Measurements from ENCODE around the gene TECTA. TPM values are rescaled to one million over a fixed set of nuclear protein-coding genes. Genes with fewer than 3 reads are reported as not detected.
"Not testable (repeated sequence)": the region's sequence is repeated elsewhere in the genome, so short reads cannot be mapped to it uniquely, and the experiment has no call there.

Gene TECTA
- polyA plus RNA-seq, 1 donor = 3.2 TPM

DNA sequence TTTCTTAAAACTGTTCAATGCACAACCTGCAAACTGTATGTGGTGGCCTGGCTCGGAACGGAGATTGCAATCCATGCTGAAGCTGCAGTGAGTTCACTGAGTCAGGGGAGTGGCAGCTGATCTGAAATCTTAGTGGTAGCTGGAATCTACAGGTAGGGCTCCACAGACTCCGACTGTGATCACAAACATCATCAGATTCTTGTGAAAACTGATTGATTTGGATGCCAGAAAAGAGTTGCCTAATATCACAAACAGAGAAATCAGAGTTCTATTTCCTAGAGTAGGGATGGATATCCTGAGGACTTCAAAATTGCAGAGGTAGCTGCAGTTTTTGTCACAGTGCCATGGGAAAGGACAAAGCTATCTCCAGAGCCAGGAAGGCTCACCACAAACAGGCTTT, 134.0 kb downstream of the TECTA start:
- no peak for DNase-seq

DNA sequence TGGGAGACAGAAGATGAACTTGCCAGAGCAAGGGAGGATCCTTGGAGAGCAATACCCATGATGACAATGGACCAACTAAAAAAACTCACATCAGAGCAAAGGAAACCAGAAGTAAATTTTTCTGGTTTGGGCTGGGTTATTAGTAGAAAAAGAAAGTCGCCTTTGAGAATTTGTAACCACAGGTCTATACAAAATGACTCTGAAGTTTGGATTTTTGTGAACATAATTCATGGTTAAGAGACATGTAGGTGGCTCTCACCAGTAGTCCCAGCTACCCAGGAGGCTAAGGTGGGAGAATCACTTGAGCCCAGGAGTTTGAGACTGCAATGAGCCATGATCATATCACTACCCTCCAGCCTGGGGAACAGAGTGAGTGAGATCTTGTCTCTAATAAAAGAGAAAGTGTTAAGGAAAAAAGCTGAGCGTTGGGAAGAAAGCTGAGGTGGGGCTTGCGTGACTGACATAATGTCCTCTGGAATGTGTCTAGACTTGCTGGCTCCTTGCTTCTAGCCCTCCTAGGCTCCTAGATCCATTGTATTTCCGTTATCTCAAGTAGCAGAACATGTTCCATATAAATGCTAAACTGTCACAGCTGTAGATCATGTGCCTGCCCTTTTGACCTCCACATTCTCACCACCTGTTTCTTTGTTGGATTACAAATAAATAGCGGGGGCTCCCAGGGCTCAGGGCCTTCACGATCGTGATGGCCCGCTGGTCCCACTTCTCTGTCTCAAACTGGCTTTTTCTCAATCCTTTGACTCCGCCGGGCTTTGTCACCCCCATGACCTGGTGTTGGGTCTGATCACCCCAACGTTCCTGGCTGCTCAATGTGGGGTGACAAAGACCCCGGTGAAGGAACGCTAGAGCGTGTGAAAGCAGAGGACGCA, 135.3 kb downstream of the TECTA start:
- DNase-seq = no peak

DNA sequence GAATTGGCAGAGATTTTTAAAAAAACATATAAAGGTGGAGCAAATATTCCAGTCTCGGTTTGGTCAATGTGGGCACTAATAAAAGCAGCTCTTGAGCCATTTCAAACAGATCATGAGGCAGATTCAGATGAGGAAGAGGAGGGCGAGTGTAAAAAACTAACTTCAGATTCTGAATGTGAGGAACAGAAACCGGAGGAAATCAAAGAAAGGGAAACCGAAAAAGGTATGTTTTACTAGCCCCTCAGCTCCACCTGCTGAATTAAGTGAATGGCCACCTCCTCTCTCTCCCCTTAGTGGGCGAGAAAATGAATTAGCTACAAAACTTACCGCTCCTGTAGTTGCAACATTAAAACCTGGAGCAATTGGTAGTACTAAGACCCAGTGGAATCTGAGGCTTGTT, 136.2 kb downstream of the TECTA start:
- not testable (repeated sequence) for DNase-seq

DNA sequence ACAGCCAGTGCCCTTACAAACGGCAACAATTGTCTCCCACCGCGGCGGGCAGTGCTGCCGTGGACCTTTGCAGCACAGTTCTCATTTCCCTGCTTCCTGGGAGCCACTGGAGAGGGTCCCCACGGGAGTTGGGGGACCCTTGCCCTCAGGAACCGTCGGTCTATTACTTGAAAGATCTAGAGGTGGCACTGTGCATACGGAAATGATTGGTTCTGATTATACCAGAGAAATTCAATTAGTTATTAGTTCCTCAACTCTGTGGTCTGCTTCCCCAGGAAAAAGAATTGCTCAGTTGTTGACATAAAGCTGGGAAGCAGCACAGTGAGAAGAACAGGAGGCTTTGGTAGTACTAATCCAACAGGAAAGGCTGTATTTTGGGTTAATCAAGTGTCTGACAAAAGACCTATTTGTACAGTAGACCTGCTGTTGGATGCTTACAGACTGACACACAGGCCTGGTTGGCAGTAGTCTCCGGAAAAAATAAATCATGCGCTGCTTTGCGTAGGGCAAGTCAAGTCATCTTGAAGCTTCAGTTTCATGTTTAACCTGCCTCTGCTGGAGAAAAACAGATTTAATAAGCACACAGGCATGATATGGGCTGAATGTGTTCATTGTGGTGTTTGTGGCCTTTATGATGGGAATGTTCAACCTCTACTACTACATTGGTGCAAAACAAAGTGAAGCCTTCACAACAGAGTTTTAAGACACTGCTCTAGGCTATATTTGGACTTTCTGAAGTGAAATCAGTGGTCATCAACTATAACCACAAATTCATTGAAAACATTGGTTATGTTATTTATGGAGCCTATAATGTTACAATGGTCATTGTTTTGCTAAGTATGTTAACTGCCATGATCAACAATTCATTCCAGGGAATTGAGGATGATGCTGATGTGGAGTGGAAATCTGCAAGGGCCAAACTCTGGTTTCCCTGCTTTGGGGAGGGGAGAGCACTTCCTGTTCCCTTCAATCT, 136.9 kb downstream of the TECTA start:
- DNase-seq = no peak

DNA sequence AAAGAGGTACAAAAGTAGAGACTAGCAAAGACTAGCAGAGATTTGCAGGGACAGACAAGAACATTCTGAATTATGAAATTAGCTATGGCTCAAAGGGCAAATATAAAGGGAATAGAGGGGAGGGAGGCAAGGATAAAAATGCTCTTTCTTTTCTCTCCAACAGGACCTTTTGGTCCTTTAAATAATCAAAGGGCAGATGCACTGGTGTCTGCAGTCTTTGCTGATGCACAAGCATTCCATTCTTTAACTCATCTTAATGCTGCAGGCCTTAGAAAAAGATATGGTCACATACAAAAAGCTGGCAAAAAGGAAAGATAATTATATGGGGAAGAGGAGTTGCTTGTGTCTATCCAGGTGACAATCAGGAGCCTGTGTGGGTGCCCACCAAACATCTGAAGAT, 137.9 kb downstream of the TECTA start:
- DNase-seq = no peak

DNA sequence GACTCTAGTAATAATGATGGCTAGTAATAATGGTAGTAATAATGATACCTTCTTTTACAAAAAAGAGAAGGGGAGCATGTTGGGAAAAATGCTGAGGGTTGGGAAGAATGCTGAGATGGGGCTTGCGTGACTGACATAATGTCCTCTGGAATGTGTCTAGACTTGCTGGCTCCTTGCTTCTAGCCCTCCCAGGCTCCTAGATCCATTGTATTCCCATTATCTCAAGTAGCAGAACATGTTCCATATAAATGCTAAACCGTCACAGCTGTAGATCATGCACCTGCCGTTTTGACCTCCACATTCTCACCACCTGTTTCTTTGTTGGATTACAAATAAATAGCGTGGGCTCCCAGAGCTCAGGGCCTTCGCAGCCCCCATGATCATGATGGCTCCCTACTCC, 139.0 kb downstream of the TECTA start:
- DNase-seq = not testable (repeated sequence)

DNA sequence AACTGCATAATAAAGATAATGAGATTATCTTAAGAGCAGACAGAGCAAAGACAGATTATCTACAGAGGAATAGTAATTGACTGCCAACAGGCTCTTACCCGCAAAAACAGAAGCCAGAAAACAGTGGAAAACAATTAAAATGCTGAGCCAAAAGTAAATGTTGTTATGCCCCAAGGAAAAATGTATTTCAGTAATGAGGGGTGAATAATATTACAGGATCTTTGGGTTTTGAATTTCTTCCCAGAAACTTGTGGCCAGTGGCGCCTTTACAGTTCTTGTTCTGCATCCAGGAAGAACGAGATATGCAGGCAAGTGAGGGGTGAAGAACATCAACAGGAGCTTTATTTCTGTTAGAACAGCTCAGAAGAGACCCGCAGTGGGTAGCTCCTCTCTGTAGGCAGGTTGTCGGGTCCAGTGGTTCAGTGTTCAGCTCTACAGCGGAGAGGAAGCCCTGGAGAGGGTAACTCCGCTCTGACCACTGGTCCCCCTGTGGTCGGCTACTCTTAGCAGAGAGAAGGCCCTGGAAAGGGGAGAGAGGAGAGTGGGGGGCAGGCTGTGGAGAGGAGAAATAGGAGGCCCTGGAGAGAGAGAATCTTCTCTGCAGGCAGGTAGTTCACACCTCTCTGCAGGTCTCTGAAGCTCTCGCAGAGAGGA, 139.7 kb downstream of the TECTA start:
- DNase-seq = no peak

Other genes with a start within 250 kb of the TECTA start
- gene TBCEL, start 77.1 kb upstream of the TECTA start, polyA plus RNA-seq (ENCODE audit: insufficient read length) = 28.7 TPM
- 67.7 TPM for gene SC5D, start 191.5 kb downstream of the TECTA start, polyA plus RNA-seq (ENCODE audit: insufficient read length)